ENCODE measurements around the gene NEU2. TPM values are rescaled to one million over a fixed set of nuclear protein-coding genes. Genes with fewer than 3 reads are reported as not detected.

NEU2 gene
- total RNA-seq, 1 donor from 2014 or later: not detected

DNA sequence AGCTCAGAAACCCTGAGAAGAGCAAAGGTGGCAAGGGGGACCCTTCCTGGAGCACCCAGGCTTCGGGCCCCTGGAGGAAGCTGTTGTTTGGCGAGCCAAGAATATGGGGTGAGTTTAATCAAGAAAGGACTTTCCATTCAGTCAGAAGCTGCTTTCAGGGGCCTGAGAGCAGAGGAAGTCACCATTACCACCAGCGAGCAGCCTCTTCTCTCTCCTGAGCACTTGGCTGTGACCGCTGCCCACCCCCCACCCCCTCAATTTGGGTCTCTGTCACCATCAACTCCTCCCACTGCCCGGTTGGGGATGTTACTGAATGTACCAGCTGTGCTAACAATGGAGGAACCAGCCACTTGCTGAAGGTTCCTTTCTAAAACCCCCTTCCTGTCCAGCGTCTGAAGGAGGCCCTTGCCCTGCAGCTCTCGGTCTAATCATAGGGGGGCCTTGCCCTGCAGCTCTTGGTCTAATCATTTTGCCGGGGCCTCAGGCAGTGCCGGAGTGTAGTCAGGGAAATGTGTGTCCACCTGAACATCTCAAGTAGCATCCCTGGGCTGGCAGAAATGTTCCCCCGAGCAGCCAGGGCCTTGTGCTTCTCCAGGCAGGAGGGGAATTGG, 28.6 kb downstream of the NEU2 start:
- Histone ChIP-seq H3K36me3 (peaks cover 2% of the 10 kb centered on the region), H3K4me1 (peaks cover 56% of the 10 kb centered on the region), H3K4me3 (peak overlapping the region; percentile 65), H3K9me3 (no peaks in the 10 kb centered on the region), H3K27me3 (ENCODE audit: low read depth) (no peaks in the 10 kb centered on the region), H3K27ac (peak overlapping the region; percentile 88)
- DNase-seq (no peak), ATAC-seq (peak in 1 of 2 donors; percentile 11)
- intact Hi-C loops (cut with DNase I): no loop called here
- TF ChIP-seq, protein P1, sequence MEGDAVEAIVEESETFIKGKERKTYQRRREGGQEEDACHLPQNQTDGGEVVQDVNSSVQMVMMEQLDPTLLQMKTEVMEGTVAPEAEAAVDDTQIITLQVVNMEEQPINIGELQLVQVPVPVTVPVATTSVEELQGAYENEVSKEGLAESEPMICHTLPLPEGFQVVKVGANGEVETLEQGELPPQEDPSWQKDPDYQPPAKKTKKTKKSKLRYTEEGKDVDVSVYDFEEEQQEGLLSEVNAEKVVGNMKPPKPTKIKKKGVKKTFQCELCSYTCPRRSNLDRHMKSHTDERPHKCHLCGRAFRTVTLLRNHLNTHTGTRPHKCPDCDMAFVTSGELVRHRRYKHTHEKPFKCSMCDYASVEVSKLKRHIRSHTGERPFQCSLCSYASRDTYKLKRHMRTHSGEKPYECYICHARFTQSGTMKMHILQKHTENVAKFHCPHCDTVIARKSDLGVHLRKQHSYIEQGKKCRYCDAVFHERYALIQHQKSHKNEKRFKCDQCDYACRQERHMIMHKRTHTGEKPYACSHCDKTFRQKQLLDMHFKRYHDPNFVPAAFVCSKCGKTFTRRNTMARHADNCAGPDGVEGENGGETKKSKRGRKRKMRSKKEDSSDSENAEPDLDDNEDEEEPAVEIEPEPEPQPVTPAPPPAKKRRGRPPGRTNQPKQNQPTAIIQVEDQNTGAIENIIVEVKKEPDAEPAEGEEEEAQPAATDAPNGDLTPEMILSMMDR (IDR thresholded peaks at IDR 0.05): no peak

DNA sequence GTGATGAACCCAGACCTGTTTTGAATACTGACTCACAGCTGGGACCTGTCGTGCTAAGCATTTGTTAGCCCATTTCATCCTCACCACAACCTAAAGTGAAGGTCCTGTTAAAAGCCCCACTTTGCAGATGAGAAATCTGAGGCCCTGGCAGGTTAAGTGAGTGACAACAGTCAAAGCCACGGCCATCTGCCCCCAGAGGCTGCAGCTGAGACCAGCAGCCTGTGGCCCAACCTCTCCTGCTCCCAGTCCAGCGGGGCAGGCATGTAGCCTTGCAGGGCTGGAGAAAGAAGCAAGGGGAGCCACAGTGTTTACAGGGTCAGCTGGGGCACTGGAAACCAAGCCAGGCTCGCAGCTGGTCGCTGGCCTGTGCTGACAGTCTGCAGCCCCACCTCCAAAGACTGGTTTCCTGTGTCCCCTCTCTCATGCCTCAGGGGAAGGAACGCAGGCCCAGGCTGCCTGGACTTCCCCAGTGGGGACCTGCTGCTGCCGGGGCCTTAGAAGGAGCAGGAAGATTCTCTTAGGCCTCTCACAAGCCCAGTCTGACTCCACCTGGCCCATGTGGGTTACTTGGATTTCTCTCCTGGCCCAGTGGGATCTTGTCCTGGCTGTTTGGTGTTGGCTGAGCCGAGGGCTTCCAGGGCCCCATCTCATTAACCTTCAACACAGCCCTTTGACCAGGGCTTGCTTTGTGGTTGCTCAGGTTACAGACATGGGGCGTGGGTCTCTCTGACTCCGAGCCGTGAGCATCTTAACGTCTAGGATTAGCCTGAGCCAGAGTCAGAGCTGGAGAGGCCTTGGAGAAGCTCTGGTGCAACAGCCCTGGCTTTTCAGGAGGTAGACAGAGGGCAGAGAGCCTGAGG, 29.3 kb downstream of the NEU2 start:
- TF ChIP-seq, protein P1 (IDR thresholded peaks at IDR 0.05): peak; percentile 34
- peaks cover 8% of the 10 kb centered on the region for H3K36me3 ChIP-seq
- H3K9me3 ChIP-seq: no peaks in the 10 kb centered on the region
- peaks cover 56% of the 10 kb centered on the region for H3K4me1 ChIP-seq
- no peaks in the 10 kb centered on the region for H3K27me3 ChIP-seq (ENCODE audit: low read depth)
- intact Hi-C loops (cut with DNase I): no loop called here
- H3K27ac ChIP-seq: peak overlapping the region; percentile 88
- peak overlapping the region; percentile 65 for H3K4me3 ChIP-seq
- ATAC-seq (peak; percentile 40 to 55), DNase-seq (peak; percentile 68)

DNA sequence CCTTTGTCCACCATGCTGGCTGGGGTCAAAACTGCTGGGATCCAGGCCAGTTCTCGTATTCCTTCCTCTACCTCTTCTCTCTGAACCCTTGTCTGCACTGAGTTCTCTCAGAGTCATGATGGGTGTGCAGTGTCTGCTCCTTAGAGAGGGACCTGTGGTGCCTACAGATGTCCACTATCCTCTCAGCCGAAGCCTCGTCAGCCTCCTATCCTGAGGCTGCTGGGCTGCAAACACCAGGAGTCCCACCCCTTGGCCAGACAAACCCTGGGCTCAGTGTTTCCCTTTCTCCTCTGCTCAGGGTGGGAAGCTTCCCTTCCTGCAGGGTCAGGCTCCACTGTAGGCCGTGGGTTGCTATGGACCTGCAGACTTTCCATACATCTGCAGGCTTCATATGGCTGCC, 30.0 kb downstream of the NEU2 start:
- peaks cover 8% of the 10 kb centered on the region for H3K36me3 ChIP-seq
- H3K4me3 ChIP-seq: peak overlapping the region; percentile 65
- TF ChIP-seq, protein P1 (IDR thresholded peaks at IDR 0.05): no peak
- ATAC-seq (no peak), DNase-seq (no peak)
- no peaks in the 10 kb centered on the region for H3K27me3 ChIP-seq (ENCODE audit: low read depth)
- H3K9me3 ChIP-seq: no peaks in the 10 kb centered on the region
- peaks cover 56% of the 10 kb centered on the region for H3K4me1 ChIP-seq
- peak overlapping the region; percentile 88 for H3K27ac ChIP-seq
- intact Hi-C loops (cut with DNase I): no loop called here

DNA sequence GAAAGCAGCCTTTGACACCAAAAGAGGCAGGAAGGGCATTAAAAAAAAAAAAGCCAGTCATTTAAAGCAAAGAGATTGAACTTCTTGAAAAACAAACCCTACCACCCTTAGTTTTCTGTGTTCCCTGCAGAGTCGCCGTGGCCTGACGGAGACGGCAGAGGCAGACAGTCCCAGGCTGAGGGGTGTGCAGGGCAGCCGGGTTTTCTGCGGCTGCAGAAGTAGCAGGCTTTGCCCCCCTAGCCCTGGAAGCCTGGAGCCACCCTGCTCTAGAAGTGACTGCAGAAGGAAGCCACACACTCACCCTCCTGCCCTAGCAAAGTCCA, 30.4 kb downstream of the NEU2 start:
- intact Hi-C loops (cut with DNase I): no loop called here
- Histone ChIP-seq H3K4me1 (peaks cover 56% of the 10 kb centered on the region), H3K27me3 (ENCODE audit: low read depth) (no peaks in the 10 kb centered on the region), H3K36me3 (peaks cover 8% of the 10 kb centered on the region), H3K27ac (peak overlapping the region; percentile 88), H3K4me3 (peak overlapping the region; percentile 65), H3K9me3 (no peaks in the 10 kb centered on the region)
- TF ChIP-seq, protein P1 (IDR thresholded peaks at IDR 0.05): no peak
- ATAC-seq: no peak
- no peak for DNase-seq

DNA sequence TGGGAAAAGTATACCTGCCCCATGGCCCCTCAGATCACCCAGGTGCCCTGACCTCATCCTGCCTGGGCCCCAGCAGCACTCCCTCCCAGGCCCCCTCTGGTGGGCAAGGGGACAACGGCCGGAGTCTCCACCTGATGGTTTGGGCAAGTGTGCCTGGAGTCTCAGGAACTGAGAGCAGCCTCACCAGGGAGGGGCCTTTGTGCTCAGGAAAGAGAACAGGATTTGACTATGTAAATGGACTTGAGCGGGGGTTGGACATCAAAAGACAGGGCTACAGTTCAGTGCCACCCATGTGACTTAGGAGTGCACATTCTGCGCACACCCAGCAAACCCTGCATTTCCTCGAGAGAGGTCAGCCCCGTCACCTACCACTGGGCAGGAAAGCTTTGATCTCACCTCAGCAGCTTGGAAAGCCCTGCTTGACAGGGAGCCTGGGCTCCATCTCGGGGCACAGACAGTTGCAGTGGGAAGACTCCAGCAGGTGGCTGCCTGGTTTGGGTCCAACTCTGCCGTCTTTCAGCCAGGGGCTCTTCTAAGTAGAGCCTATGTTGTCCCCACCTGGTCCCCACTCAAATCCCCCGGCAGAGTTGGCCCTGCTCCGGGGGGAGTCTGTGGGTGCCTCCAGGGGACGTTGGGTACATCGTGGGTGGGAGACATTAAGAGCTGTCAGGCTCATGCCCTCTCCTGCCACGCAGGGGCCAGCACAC, 30.9 kb downstream of the NEU2 start:
- ATAC-seq (no peak), DNase-seq (no peak)
- Histone ChIP-seq H3K27me3 (ENCODE audit: low read depth) (no peaks in the 10 kb centered on the region), H3K27ac (peak overlapping the region; percentile 88), H3K4me3 (peak overlapping the region; percentile 65), H3K4me1 (peaks cover 56% of the 10 kb centered on the region), H3K36me3 (peaks cover 8% of the 10 kb centered on the region), H3K9me3 (no peaks in the 10 kb centered on the region)
- TF ChIP-seq, protein P1 (IDR thresholded peaks at IDR 0.05): no peak
- intact Hi-C loops (cut with DNase I): no loop called here
